ENCODE measurements around the gene BCR.

BCR gene

DNA sequence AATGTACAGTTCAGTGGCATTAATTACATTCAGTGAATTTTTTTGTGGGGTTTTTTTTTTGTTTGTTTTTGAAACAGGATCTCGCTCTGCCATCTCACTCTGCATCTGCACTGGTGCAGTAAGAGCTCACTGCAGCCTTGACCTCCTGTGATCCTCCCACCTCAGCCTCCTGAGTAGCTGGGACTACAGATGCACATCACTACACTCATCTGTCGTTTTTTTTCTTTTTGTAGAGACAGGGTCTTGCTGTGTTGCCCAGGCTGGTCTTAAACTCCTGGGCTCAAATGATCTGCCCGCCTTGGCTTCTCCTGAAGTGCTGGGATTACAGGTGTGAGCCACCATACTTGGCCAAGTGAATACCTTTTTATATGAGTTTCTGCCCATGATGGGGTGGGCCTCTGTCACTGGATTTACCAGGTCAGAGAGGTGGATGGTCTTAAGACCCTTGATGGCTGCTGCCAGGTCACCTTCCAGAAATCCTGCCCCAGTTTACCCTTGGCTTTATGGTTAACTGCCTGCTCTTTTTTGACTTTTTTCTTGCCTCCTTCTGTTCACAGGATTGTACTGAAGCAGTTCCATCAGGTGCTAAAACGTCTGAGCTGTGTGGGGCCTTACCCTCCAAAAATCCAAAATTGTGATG, 22.6 kb downstream of the BCR start:
- FAIRE-seq, result no peak

DNA sequence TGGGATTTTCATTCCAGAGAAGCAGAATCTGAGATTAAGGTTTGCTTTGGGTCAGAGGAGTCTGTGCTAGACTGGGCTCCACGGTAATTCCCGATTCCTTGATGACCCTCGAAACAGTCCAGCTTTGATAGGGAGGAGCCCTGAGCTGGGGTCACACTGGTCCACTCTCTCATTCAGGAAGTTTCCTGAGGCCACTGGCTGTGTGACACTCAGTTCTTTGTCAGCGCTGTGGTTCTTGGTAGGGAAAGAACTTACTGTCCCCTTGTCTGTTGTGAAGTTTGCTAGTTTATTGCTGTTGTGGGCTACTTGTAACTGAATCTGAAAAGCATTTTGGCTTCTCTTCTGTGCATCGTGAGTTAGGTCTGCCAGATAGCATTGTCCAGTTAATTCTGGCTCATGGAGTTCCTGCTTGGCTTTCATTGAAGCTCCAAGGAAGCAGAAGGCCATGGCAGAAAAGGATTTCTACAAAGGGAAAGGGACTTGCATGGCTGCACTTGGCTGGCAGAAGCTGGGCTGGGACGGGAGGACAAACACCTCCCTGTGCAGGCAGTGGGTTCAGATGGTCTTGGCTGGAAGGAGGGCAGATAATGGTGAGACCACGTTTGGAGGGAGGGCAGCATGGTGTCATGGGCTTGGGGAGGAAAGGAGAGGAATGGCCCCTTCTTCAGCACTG, 23.3 kb downstream of the BCR start:
- no peak for FAIRE-seq

DNA sequence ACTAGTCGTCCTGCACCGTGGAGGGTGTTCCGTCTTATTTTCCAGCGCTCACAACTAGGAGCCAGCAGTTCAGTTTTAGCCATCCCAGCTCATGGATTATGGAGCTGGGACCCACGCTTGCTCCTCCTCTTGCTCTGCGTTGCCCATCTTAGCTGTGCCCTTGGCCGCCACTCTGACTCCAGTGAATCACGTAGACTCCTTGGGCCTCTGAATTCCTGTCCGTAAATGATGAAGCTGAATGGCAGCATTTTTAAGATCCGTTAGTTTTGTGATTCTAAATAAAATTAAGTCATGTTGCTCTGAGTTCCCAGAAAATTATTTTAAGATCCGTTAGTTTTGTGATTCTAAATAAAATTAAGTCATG, 23.8 kb downstream of the BCR start:
- no peak for FAIRE-seq

DNA sequence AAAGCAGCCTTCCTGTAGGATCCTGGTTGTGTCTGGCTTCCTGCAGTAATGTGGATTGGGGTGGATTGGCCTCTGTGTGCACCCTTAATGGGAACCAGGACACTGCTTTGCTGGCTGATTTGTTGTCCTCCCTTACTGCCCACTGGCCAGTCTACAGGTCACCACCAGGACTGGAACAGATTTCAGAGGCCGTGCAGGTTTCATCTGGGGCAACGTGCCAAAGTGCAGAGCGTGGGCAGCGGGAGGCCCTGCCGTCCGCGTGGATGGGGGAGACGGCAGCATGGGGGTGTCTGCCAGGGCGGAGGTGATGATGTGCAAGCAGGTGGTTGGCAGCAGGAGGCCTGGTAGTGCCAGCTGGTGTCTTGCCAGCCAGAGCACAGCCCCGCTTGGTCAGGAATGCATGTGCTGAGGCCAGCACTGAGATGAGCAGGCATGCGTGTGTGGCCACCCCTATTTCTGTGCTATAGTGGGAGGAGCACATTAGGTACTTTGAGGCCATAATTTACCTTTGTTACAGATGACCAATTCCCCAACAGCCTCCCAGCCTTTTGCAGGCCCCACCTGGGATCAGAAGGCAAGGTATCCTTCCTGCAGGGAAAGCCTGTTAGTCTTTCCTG, 24.3 kb downstream of the BCR start:
- no peak for FAIRE-seq

DNA sequence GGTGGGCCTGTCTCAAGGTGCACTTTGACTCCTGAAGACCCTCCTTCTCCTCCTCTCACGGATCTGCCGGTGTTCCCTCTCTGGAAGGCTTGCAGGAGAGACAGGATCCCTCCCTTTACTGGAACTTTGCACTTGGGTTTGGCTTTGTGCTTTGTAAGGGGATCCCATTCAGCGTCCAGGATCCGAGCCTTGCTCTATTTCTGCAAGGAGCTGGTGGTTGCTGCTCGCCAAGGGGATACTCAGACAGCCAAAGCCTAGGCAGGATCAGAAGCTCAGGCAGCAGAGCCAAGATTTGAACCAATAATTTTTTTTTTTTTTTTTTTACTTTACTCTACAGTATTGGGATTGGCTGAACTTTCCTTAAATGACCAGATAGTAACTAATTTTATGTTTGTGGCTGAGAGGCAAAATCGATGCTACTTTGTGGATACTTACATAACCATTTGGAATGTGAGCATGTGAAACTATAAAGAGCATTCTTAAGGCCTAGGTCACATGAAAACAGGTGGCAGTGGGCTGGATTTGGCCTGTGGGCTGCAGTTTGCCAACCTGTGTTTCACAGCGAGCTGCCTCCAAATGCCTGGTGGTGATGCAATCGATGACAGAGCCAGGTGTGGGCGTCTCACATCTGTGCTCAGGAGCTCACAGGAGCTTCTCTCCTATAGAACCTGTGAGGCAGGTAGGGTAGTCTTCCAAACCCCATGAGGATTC, 25.2 kb downstream of the BCR start:
- FAIRE-seq, result no peak

DNA sequence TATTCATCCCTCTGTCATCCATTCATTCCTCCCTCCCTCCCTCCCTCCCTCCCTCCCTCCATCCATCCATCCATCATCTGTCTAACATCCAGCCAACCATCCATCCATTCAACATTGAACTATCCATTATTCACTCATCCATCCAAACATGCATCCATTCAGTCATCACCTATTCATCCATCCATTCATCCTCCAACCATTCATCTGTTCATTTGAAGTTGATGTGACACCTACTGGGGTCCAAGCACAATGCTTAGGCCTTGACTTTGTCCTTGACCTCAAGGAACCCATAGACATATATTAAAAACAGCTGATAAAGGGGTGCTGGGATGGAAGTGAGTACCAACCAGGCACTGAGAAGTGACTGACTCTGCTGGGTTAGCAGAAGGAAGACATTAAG, 26.6 kb downstream of the BCR start:
- FAIRE-seq, result no peak

DNA sequence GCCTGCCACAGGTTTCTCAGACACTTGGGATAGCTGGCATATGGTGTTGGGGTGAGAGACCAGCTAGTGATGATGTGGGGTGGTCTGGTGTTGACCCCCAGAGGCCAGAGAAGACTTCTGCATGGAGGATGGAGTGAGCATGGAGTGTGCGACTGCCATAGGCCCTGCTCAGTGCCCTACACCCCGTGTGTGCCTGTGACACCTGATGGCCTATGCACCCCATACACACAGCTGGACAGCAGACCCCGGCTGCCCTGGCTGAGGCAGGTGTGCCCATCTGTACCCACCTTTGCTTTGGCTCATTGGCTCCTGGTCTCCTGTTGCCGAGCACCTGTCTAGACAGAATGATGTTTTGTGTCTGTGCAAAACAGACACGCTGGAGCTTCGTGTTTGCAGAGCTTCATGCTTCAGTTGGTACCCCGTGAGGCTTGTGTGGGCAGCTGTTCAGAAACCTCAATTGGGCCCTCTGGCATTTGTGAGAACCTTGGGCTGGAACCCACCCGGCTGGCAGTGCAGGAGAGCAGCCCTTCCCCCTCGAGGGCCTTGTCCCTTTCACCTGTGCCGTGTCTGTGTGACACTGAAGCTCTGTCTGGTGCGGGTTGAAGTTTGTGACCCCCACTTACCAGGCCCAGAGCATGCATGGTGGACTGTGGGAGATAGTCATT, 27.6 kb downstream of the BCR start:
- FAIRE-seq, result no peak

DNA sequence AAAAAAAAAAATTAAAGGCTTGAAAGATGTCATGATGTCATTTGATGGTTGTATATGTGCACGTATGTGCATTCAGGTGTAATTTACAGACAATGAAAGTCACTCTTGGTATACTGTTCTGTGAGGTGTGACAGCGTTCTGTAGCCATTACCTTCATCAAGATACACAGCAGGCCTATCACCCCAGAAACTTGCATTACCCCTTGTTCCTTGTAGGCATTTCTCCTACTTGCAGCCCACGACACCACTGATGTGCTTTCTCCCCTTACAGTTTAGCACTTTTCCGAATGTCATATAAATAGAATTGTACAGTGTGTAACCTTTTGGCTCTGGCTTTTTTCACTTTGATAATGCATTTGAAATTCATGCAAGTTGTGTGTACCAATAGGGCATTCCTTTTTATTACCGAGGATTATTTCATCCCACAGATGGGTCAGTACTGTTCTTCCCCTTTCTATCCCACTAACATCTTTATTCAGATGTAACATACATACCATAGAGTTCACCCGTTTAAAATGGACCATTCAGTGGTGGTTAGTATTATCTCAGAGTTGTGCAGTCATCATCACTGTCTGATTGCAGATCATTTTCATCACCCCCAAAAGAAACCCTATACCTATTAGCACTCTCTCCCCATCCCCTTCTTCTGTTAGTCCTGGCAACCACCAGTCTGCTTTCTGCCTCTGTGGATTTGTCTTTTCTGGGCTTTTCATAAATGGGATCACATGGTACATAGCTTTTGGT, 30.3 kb downstream of the BCR start:
- FAIRE-seq, result no peak

DNA sequence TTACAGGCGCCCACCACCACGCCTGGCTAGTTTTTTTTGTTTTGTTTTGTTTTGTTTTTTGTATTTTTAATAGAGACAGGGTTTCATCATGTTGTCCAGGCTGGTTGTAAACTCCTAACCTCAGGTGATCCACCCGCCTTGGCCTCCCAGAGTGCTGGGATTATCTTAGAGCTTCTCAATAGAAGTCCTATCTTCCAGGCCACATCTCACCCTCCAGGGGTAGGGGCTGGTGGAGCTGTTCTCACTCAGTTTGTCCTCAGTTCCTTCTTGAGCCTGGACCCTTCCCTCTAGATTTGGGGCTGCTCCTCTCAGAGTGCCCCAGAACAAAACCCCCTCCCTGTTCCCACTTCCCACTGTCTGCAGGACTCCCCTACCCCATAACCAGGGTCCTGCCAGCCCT, 31.3 kb downstream of the BCR start:
- FAIRE-seq, result no peak

DNA sequence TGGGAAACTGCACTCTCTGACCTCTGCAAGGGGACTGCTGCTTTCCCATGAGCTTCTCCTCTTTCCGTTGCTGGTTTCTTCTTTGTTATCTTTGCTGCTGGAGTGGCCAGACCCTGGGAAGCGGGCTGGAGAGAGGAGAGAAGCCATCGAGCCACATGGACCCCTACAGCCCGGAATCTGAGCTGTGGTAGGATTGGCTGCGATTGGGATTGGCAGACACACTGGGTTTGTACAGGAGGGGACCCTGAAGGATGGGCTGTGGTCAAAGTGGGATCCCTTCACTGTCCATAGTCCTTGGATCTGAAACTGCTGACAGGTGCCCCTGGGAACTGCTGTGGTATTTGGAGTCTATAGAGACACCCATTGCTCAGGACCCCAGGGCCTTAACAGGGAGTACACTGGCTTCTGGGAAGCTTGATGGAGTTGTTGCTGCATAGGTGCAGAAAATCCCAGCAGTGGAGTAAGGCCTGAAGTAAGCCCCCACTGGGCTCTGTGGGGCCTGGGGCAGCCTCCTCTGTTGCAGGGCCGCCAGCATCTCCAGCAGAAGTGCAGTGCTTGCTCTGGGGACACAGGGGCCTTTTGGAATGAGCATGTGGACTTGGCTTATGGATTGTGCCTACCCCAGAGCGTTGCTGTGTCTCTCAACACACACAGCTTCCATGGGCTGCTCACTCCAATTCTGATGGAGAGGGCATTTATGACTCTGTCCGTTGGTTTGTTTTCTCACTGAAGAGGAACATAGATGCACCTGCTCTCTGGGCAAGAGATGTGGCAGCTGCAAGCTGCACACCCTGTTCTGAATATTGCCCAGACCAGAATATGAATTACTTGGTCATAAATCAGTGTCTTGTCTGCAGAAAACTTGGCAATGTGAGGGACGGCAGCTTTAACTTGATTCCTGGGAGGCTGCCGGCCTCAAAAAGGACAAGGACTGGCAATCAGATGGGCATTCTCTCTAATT, 32.0 kb downstream of the BCR start:
- no peak for FAIRE-seq

DNA sequence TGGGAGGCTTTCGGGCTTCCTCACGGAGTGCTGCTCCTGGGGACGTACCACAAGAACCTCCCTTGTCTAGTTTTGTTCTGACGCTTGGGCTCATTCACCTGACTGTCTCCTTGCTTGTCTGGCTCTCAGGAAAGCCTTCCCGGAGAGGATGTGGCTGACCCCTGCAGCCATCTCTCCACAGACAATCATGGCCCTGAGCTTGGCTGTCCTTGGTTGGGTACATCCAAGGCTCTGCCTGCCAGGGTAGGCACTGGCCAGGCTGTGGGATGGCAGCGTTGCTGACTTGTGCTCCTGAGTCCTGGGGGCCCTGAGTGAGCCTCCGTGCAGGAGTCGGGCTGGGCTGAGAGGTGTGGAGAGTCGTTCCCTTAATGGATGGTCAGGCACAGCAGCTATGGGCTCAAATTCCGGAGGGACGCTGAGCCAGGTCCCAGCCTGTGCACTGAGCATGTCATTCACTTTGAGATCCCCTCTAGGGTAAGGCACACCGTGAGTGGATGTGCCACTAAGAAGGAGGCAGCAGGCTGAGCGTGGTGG, 32.8 kb downstream of the BCR start:
- FAIRE-seq, result no peak

DNA sequence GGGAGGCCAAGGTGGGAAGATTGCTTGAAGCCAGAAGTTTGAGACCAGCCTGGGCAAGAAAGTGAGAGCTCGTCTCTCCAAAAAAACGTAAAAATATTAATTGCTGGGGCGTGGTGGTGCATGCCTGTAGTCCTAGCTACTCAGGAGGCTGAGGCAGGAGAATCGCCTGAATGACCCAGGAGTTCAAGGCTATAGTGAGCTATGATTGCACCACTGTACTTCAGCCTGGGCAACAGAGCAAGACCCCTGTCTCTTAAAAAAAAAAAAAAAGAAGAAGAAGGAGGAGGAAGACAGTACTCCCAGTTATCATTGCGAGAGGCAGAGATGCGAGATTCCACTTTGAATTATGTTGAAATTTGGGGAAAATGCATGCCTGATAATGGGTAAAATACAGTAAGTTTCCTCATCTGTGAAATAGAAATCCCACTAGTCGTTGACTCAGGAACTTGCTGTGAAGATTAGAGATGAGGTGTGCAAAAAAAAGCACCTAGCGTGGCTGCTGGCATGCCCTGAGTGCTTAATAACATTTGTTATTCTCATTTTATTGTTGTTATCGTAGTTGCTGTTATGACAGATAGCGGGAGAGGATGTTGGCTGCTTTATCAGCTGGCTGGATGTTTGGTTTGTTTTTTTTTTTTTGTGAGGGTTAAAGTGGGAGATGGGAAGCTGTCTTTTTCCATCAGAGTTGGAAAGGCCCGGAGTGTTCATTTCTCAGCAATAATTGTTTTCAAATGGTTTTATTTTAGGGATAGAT, 33.4 kb downstream of the BCR start:
- no peak for FAIRE-seq

DNA sequence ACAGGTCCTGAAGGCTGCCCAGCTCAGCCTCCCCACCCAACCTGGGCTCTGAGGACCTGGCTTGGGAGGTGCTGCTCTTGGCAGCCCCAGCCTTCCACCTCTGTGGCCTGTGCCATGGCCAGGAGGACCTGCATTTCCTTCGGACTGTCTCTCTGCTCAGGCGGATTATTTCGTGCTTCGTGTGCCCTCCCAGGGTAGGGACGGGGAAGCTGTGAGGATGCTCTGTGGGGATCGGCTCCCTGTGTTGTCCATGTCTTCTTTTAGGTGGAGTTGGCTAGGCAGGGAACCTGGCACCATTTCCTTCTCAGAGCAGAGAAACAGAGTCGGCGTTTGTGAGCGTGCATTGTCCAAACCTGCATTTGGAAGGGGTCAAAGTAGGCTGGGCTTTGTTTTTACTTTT, 34.1 kb downstream of the BCR start:
- FAIRE-seq, result no peak

DNA sequence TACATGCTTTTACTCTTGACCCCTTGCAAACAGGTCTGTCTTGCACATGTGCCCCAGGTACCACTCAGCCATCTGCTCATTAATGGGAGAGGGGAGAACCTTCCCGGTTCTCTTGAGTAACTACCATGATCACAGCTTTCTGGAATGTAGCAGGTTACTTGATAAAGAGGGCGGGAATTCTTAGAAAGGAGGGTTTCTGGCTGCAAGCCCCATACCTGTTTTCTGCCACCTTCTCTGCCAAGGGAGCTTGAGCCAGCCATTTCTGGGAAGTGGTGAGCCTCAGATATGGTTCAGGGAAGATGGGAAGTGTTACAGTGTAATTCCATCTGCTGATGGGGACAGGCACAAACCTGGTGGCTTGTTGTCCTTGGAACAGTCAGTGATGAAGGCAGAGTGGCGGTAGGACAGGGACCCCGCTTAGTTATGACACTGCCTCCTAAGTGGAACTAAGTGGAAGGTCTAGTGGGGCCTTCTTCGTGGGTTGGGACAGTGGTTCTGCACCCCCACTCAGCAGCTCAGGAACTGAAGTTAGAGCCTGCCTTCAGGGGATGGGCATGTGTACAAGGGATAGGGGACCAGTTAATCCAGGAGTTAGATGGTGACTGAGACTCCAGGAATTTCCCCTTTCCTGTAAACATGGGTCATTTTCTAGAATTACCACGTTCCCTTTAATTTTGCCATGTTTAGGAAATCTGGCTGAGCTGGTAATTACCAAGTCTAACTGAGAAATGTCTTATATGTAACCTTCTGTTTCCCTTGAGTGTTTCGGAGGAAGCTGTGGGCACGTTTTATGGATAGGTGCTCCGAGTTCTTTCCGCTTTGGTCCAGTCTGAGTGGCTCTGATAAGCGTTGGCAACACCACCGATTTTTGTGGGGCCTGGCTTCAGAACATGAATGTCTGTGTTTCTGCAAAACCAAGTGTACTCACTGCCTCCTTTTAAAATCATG, 35.3 kb downstream of the BCR start:
- FAIRE-seq, result no peak

DNA sequence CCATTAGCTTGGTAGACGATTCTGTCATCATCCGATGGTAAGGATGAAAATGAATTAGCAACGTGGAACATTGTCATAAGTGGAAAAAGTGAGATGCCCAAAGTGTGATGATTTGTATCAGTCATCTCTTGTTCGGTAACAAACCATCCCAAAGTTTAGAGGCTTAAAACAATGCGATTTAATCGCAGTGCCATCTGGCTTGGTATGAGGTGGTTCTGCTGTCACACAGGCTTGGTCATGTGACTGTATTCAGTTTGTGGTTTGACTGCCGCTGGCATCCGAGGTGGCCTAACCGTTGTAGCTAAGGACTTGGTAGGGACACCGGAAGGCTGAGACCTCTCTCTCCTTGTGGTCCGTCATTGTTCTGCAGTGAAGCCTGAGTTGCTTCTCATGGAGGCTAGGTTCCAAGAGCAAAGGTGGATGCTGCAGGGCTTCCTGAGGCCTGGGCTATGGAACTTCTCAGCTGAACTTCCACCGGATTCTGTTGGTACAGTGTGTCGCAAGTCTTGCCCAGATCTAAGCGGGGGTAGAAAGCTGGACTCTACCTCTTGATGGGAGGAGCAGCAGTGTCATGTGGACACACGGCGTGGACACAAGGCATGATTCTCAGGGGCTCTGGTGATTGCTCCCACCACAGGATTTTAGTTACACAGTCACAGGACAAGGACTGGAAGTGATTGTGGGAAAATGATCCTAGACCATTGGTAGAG, 36.3 kb downstream of the BCR start:
- FAIRE-seq, result no peak

DNA sequence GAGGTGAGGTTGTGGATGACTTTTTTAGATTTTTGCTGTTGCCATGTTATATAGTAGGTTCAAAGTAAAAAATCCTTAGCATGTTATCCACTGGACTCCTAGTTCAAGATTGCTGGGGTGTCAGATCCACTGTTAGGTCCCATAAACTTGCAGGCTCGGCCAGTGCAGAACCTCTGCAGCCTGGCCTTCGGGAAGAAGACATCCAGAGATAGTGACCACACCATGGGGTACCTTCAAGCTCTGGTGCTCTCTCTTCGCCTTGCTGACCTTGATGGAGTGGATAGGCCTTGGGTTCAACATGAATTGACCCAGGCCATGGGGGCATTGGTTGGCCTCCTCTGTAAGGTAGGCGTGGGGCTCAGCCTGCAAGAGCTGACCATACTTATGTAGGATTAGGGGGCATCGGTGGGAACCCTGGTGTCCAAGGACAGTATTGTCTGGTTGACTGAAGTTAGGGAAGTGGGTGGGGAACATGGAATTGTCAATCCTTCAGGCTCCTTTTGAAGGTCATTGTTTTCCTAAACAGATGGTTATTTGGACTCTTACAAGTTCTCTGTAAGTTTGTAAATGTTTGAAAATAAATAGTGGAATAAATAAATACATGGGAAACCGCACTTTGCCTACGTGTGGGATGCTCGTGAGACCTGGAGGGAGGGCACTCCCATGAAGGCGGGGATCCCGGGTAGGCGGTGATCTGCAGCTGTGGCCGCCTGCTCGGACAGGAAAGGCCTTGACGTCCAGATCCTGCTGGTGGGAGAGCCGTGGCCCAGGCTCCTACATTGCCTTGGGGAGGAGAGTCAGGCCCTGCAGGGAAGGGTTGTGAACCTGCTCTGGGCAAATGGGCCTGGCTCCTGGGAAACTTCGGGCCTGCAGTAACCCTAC, 37.1 kb downstream of the BCR start:
- no peak for FAIRE-seq

DNA sequence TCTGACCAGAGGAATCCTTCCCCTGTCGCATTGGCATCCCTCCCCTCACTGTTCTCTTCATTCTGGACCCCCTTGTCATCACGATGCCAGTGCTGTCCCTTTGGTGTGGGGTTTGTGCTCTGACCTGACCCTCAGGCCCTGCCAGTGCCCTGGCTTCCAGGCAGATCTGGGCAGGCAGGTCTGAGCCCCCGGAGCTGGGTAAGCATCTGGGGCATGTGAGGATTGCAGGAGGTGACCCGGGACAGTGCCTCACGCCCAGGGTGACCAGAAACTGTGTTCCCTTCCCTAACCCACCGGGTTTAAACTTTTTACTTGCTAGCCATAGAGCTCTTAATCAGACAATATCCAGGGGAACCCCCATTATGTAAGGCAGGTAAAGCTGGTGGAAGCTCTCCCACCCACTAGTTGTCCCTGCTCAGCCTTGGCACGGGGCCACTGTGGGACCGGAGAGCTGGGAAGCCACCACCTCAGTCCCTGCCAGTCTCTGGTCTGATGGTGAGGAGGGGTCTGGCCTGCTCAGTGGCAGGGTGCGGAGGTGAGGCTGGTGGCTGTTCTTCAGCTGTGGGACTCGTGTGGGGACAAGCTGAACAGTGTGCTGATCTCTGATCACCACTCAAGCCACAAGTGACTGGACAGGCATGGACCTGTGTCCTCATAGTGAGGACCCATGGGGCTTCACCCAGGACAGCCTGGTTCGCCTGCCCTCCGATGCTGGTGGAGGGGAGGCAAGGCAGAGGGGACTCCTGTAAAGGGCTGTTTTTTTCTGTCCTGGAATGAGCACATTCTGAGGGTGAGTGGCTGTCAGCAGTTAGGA, 38.0 kb downstream of the BCR start:
- no peak for FAIRE-seq

Data from G401.6 (cell line).